GM18505 (cell line): ENCODE data around the gene ADAM19.

Experiments
- ATAC-seq: cut with Tn5 transposase; IDR thresholded peaks from one replicate; pipeline ENCODE4 v1.9.1; 2021; ENCODE audit not compliant: unreplicated experiment
- POLR2A ChIP-seq: IDR thresholded peaks from 4 replicates; pipeline ENCODE4 v1.6.1; 2011; ENCODE audit warnings: borderline replicate concordance; ENCODE audit not compliant: insufficient read depth, insufficient read length; ENCODE audit errors: extremely low read depth

Gene ADAM19

DNA sequence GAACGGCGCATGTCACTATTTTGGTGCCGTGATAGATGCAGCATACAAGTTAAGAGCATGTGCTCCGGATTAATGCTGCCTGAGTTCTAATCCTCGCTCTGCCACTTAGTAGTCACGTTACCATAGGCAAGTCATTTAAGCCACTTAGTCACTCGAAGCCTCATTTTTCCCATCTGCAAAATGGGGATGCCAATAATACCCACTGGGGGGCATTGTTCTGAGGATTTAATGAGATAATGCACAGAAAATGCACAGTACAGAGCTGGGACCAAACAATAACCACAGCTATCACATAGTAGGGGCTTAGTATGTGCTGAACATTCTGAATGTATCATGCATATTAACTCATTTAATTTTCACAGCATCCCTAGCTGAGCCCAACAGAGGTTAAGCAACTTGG is 106.5 kb downstream of the ADAM19 start:
- TF ChIP-seq POLR2A: no peak
- ATAC-seq: no peak

DNA sequence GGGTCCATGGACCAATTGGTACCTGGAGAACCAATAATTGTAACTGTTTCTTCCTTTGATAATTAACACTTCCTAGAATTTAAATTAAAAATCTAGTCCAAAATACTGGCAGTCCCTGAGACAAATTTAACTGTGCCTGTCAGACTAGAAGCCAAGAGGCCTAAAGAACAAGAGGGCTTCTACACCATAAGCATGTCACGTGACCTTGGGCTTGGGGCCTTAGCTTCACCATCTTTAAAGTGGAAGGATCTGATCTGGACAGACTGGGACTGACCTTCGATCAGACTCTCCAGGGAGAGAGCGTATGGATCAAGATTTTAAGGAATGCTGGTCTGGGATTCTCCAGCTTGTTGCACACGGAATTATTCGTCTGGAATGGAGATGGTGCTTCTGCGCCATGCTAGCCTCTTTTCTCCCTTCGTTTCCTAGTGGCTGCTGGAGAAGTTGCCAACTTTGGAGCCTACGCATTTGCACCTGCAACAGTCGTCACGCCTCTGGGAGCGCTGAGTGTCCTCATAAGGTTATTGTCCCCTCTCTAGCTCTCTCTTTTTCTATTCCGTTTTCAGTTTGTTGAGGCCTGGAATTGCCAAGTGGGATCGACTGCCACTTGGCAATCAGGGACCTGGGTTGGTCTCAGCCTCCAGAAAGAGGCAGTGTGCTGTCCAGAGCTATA is 107.1 kb downstream of the ADAM19 start:
- no peak for ATAC-seq
- TF ChIP-seq POLR2A: no peak

DNA sequence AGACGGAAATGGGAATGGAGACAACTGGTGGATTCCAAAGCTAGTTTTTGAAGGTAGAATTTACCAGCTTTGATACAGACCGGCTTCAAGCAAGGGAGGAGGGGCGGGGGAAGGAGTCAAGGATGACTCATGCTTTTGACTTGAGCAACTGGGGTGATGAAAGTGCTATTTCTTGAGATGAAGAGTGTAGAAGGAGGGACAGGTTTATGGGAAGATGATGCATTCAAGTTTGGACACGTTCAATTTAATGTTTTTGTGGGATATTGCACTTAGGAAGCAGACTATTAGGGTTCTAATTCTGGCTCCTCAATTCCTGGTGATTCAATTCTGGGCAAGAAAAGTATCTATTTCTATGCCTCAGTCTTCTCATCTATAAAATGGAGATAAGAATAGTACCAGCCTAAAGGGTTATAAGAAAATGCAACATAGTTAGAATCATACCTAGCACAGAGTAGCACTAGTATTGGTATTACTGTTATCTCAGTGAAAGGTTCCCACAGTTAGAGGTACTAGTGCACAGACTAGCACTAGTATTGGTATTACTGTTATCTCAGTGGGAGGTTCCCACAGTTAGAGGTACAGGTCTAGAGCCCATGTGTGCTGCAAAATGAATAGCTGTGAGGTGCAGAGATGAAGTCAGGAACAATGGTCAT is 110.9 kb downstream of the ADAM19 start:
- peak; percentile 72 for ATAC-seq
- TF ChIP-seq POLR2A: peak; percentile 17

DNA sequence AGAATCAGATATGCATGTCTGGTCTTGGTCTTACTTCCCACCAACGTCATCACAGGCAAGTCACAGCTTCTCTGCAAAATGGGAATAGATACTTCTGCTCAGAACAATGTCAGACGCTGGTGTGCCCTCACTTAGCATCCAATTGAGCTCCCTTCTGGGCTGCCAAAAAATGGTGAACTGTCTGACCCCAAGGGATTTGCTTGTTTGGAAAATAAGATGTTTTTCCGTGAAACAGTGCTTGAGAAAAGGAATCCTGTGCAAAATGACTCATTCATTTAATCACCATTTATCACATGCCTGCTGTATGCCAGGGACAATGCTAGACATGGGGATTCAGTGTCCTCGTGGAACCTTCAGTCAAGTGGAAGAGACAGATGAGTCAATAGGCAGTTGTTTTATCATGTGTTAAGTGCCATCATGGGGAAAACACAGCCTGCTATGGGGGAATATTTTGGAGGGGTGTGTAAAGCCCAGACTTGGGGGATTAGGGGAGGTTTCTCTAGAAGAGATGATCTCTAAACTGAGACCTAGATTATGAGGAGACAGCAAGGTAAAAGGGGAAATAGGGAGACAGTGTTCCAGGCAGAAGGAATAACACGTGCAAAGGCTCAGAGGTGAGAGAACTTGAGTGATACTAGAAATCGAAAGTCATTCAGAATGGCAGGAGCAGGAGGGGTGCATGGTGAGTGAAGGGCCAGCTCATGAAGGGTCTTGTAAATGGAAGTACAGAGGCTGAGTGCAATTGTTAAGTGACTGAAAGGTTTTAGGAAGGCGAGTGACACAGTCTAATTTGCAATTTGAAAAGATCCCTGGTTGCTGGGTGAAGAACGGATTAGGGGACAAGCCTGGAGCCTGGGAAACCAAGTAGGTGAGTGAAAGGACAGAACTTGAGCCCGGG is 111.7 kb downstream of the ADAM19 start:
- no peak for ATAC-seq
- TF ChIP-seq POLR2A: no peak

- no peak for TF ChIP-seq POLR2A
- no peak for ATAC-seq
Measured at GRCh38 chr5:157463081-157463480, 112.5 kb downstream of the ADAM19 start.

- TF ChIP-seq POLR2A: no peak
- ATAC-seq: no peak
Measured at GRCh38 chr5:157460921-157461792, 114.4 kb downstream of the ADAM19 start.

GRCh38 chr5:157459715-157460599 is 115.6 kb downstream of the ADAM19 start, which contains the start of gene NIPAL4:
NIPAL4 (plus strand) TSS chr5:157460213; CDS start chr5:157460321, 108 bp downstream.
- no peak for TF ChIP-seq POLR2A
- no peak for ATAC-seq

DNA sequence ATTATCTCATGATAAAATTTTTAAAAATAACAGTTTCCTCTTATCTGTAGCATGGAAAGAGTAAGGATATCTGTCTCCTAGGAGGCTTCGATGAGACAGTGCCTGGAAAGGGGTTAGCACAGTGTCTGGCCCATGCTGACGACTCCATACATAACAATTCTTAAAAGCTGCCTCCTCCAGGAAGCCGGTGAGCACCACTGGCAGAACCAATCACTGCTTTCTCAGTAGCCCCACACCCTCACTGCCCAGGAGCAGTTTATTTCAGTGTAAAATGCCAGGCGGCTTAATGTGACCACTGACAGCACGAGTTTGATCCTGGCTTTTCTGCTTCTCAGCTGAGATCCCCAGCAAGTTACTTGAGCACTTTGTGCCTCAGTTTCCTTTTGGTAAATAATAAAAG is 116.7 kb downstream of the ADAM19 start:
- ATAC-seq: no peak
- no peak for TF ChIP-seq POLR2A

- ATAC-seq: no peak
- no peak for TF ChIP-seq POLR2A
Measured at GRCh38 chr5:157457391-157457790, 118.2 kb downstream of the ADAM19 start.

GRCh38 chr5:157456301-157456700 is 119.3 kb downstream of the ADAM19 start:
- TF ChIP-seq POLR2A: no peak
- no peak for ATAC-seq

- TF ChIP-seq POLR2A: no peak
- no peak for ATAC-seq
Measured at GRCh38 chr5:157455057-157455456, 120.5 kb downstream of the ADAM19 start.

DNA sequence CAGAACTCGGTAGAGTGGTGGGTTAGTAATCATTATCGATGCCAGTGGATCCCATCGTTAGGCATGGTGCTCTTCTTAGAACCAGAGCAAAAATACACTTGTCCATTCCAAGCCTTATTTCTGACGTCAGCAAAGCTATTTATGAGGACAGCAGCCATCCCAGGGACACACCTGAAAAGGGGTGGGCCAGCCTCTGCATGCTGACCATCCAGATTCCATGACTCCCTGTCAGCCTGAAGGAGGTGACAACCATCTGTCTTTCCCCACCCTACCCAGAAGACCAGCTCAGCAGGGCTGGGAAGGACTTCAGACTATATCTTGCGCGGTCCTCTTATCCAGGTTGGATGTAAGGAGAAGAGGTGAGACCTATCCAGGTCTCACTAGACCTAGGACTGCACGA is 121.3 kb downstream of the ADAM19 start:
- no peak for ATAC-seq
- no peak for TF ChIP-seq POLR2A

- no peak for TF ChIP-seq POLR2A
- ATAC-seq: no peak
Measured at GRCh38 chr5:157451806-157452205, 123.8 kb downstream of the ADAM19 start.

- no peak for ATAC-seq
- TF ChIP-seq POLR2A: no peak
Measured at GRCh38 chr5:157450024-157450423, 125.6 kb downstream of the ADAM19 start.
